HuH-7.5 (cell line): ENCODE measurements around the gene SLC22A15.
"Not testable (repeated sequence)": the region's sequence is repeated elsewhere in the genome, so short reads cannot be mapped to it uniquely, and the experiment has no call there.

Experiments
- DNase-seq: peaks from one replicate; pipeline ENCODE4 v3.0.0; 2011; ENCODE audit warnings: low spot score

Gene SLC22A15

GRCh38 chr1:115976062-115976920 lies at the start of gene SLC22A15:
Gene SLC22A15 (plus strand): TSS chr1:115976513. CDS start chr1:115976628, 115 bp downstream.
- peak; percentile 62 for DNase-seq

- DNase-seq: no peak
Observed at GRCh38 chr1:115927971-115928370, 48.3 kb upstream of the SLC22A15 start.

- no peak for DNase-seq
Observed at GRCh38 chr1:115929881-115930280, 46.4 kb upstream of the SLC22A15 start.

- DNase-seq: no peak
Observed at GRCh38 chr1:115933625-115934024, 42.7 kb upstream of the SLC22A15 start.

GRCh38 chr1:115939455-115939854 lies 36.9 kb upstream of the SLC22A15 start:
- no peak for DNase-seq

- no peak for DNase-seq
Observed at GRCh38 chr1:115946116-115946515, 30.2 kb upstream of the SLC22A15 start.

- DNase-seq: no peak
Observed at GRCh38 chr1:115949156-115949555, 27.2 kb upstream of the SLC22A15 start.

- no peak for DNase-seq
Observed at GRCh38 chr1:115951560-115951959, 24.8 kb upstream of the SLC22A15 start.

GRCh38 chr1:115952547-115952946 lies 23.8 kb upstream of the SLC22A15 start:
- DNase-seq: no peak

- no peak for DNase-seq
Observed at GRCh38 chr1:115953180-115953579, 23.1 kb upstream of the SLC22A15 start.

- DNase-seq: no peak
Observed at GRCh38 chr1:115954684-115955083, 21.6 kb upstream of the SLC22A15 start.

- no peak for DNase-seq
Observed at GRCh38 chr1:115955228-115955627, 21.1 kb upstream of the SLC22A15 start.

GRCh38 chr1:115958866-115959265 lies 17.4 kb upstream of the SLC22A15 start:
- DNase-seq: no peak

GRCh38 chr1:115969509-115969908 lies 6.8 kb upstream of the SLC22A15 start:
- no peak for DNase-seq

- not testable (repeated sequence) for DNase-seq
Observed at GRCh38 chr1:115971778-115972177, 4.5 kb upstream of the SLC22A15 start.

- DNase-seq: no peak
Observed at GRCh38 chr1:115973154-115973553, 3.2 kb upstream of the SLC22A15 start.

GRCh38 chr1:115975569-115976061 lies 698 bp upstream of the SLC22A15 start:
- DNase-seq: no peak

GRCh38 chr1:115976921-115977498 lies 697 bp downstream of the SLC22A15 start:
- DNase-seq: no peak

- peak; percentile 37 for DNase-seq
Observed at GRCh38 chr1:115977499-115978258, 1.4 kb downstream of the SLC22A15 start.

- no peak for DNase-seq
Observed at GRCh38 chr1:115978292-115978941, 2.1 kb downstream of the SLC22A15 start.

- DNase-seq: no peak
Observed at GRCh38 chr1:115980156-115980555, 3.8 kb downstream of the SLC22A15 start.
